ENCODE results near the gene CDH8.
A peak's percentile ranks its signal among the peaks of the same experiment; 100 is the strongest.

The CDH8 gene

GRCh38 chr16:61872778-61873119 is 163.5 kb downstream of the CDH8 start:
- Histone ChIP-seq H3K27me3 (ENCODE audit: insufficient read depth, low read length) (no peaks in the 10 kb centered on the region), H3K4me3 (ENCODE audit: low read depth, low read length) (no peak overlapping the region), H3K79me1 (ENCODE audit: low read length) (no peaks in the 10 kb centered on the region), H3K18ac (ENCODE audit: low read length) (no peak overlapping the region), H3K9me3 (ENCODE audit: insufficient read depth, low read depth, low read length) (no peaks in the 10 kb centered on the region), H2AFZ (ENCODE audit: insufficient read depth, low read length, poor library complexity) (no peak overlapping the region), H3K79me2 (ENCODE audit: control insufficient read depth, insufficient read depth, low read length, poor library complexity) (no peaks in the 10 kb centered on the region), H2BK12ac (ENCODE audit: low read length) (no peak overlapping the region), H3K27ac (ENCODE audit: low read depth, low read length) (no peak overlapping the region), H3K9ac (ENCODE audit: low read length) (no peak overlapping the region), H3K23ac (ENCODE audit: low read length) (no peak overlapping the region), H3K14ac (ENCODE audit: low read length) (no peak overlapping the region), H3K4me1 (ENCODE audit: control insufficient read depth in 1 of 2, insufficient read depth in 2 of 2, low read length in 2 of 2) (no peaks in the 10 kb centered on the region), H3K4me2 (ENCODE audit: low read length) (no peak overlapping the region), H4K91ac (ENCODE audit: low read depth, low read length) (no peak overlapping the region), H2AK5ac (ENCODE audit: low read length) (no peak overlapping the region), H2BK120ac (ENCODE audit: insufficient read depth, low read length, poor library complexity) (no peak overlapping the region), H3K4ac (ENCODE audit: low read depth, low read length) (no peak overlapping the region), H2BK5ac (ENCODE audit: low read depth, low read length, poor library complexity) (no peak overlapping the region), H4K12ac (ENCODE audit: low read depth, low read length) (no peak overlapping the region), H3K36me3 (ENCODE audit: control insufficient read depth in 1 of 2, insufficient read depth in 2 of 2, low read length in 2 of 2) (no peaks in the 10 kb centered on the region), H4K8ac (ENCODE audit: low read depth, low read length) (no peak overlapping the region)
- DNase-seq = no peak

- Histone ChIP-seq H2AK5ac (ENCODE audit: low read length) (no peak overlapping the region), H3K18ac (ENCODE audit: low read length) (no peak overlapping the region), H3K9ac (ENCODE audit: low read length) (no peak overlapping the region), H2AFZ (ENCODE audit: insufficient read depth, low read length, poor library complexity) (no peak overlapping the region), H3K79me1 (ENCODE audit: low read length) (no peaks in the 10 kb centered on the region), H3K79me2 (ENCODE audit: control insufficient read depth, insufficient read depth, low read length, poor library complexity) (no peaks in the 10 kb centered on the region), H3K9me3 (ENCODE audit: insufficient read depth, low read depth, low read length) (no peaks in the 10 kb centered on the region), H3K36me3 (ENCODE audit: control insufficient read depth in 1 of 2, insufficient read depth in 2 of 2, low read length in 2 of 2) (no peaks in the 10 kb centered on the region), H3K23ac (ENCODE audit: low read length) (no peak overlapping the region), H3K4me3 (ENCODE audit: low read depth, low read length) (no peak overlapping the region), H3K4me1 (ENCODE audit: control insufficient read depth in 1 of 2, insufficient read depth in 2 of 2, low read length in 2 of 2) (no peaks in the 10 kb centered on the region), H2BK12ac (ENCODE audit: low read length) (no peak overlapping the region), H4K8ac (ENCODE audit: low read depth, low read length) (no peak overlapping the region), H3K4me2 (ENCODE audit: low read length) (no peak overlapping the region), H4K91ac (ENCODE audit: low read depth, low read length) (no peak overlapping the region), H3K14ac (ENCODE audit: low read length) (no peak overlapping the region), H4K12ac (ENCODE audit: low read depth, low read length) (no peak overlapping the region), H2BK5ac (ENCODE audit: low read depth, low read length, poor library complexity) (no peak overlapping the region), H3K27me3 (ENCODE audit: insufficient read depth, low read length) (no peaks in the 10 kb centered on the region), H3K27ac (ENCODE audit: low read depth, low read length) (no peak overlapping the region), H2BK120ac (ENCODE audit: insufficient read depth, low read length, poor library complexity) (no peak overlapping the region), H3K4ac (ENCODE audit: low read depth, low read length) (no peak overlapping the region)
- no peak for DNase-seq
- no CpG with 5 or more reads among the region's 6 CpGs for WGBS (ENCODE audit: extremely low coverage, insufficient coverage, insufficient read length)
These were observed 164.1 kb downstream of the CDH8 start for GRCh38 chr16:61871837-61872777.

GRCh38 chr16:61862221-61863155 is 173.8 kb downstream of the CDH8 start:
- H3K4ac ChIP-seq (ENCODE audit: low read depth, low read length) = no peak overlapping the region
- no peak overlapping the region for H2BK120ac ChIP-seq (ENCODE audit: insufficient read depth, low read length, poor library complexity)
- no peak overlapping the region for H3K9ac ChIP-seq (ENCODE audit: low read length)
- no peaks in the 10 kb centered on the region for H3K4me1 ChIP-seq (ENCODE audit: control insufficient read depth in 1 of 2, insufficient read depth in 2 of 2, low read length in 2 of 2)
- H2BK12ac ChIP-seq (ENCODE audit: low read length) = no peak overlapping the region
- peaks cover 0 to 2% of the 10 kb centered on the region in 2 experiments for H3K36me3 ChIP-seq (ENCODE audit: control insufficient read depth in 1 of 2, insufficient read depth in 2 of 2, low read length in 2 of 2)
- no peak overlapping the region for H2AFZ ChIP-seq (ENCODE audit: insufficient read depth, low read length, poor library complexity)
- no peaks in the 10 kb centered on the region for H3K27me3 ChIP-seq (ENCODE audit: insufficient read depth, low read length)
- no peaks in the 10 kb centered on the region for H3K79me2 ChIP-seq (ENCODE audit: control insufficient read depth, insufficient read depth, low read length, poor library complexity)
- H4K12ac ChIP-seq (ENCODE audit: low read depth, low read length) = no peak overlapping the region
- H3K23ac ChIP-seq (ENCODE audit: low read length) = no peak overlapping the region
- H3K27ac ChIP-seq (ENCODE audit: low read depth, low read length) = no peak overlapping the region
- H4K91ac ChIP-seq (ENCODE audit: low read depth, low read length) = no peak overlapping the region
- H3K9me3 ChIP-seq (ENCODE audit: insufficient read depth, low read depth, low read length) = no peaks in the 10 kb centered on the region
- H3K79me1 ChIP-seq (ENCODE audit: low read length) = no peaks in the 10 kb centered on the region
- H3K4me3 ChIP-seq (ENCODE audit: low read depth, low read length) = no peak overlapping the region
- no peak overlapping the region for H4K8ac ChIP-seq (ENCODE audit: low read depth, low read length)
- H3K18ac ChIP-seq (ENCODE audit: low read length) = no peak overlapping the region
- no peak for DNase-seq
- H2AK5ac ChIP-seq (ENCODE audit: low read length) = no peak overlapping the region
- H2BK5ac ChIP-seq (ENCODE audit: low read depth, low read length, poor library complexity) = no peak overlapping the region
- WGBS (ENCODE audit: extremely low coverage, insufficient coverage, insufficient read length) = no CpG with 5 or more reads among the region's 6 CpGs
- H3K4me2 ChIP-seq (ENCODE audit: low read length) = no peak overlapping the region
- no peak overlapping the region for H3K14ac ChIP-seq (ENCODE audit: low read length)

GRCh38 chr16:61858988-61859387 is 177.2 kb downstream of the CDH8 start:
- Histone ChIP-seq H3K4ac (ENCODE audit: low read depth, low read length) (no peak overlapping the region), H3K27me3 (ENCODE audit: insufficient read depth, low read length) (no peaks in the 10 kb centered on the region), H3K79me1 (ENCODE audit: low read length) (no peaks in the 10 kb centered on the region), H4K8ac (ENCODE audit: low read depth, low read length) (no peak overlapping the region), H2AFZ (ENCODE audit: insufficient read depth, low read length, poor library complexity) (no peak overlapping the region), H3K36me3 (ENCODE audit: control insufficient read depth in 1 of 2, insufficient read depth in 2 of 2, low read length in 2 of 2) (peaks cover 0 to 2% of the 10 kb centered on the region in 2 experiments), H4K91ac (ENCODE audit: low read depth, low read length) (no peak overlapping the region), H3K9ac (ENCODE audit: low read length) (no peak overlapping the region), H3K9me3 (ENCODE audit: insufficient read depth, low read depth, low read length) (no peaks in the 10 kb centered on the region), H3K23ac (ENCODE audit: low read length) (no peak overlapping the region), H2BK120ac (ENCODE audit: insufficient read depth, low read length, poor library complexity) (no peak overlapping the region), H3K4me2 (ENCODE audit: low read length) (no peak overlapping the region), H3K27ac (ENCODE audit: low read depth, low read length) (no peak overlapping the region), H2BK12ac (ENCODE audit: low read length) (no peak overlapping the region), H2BK5ac (ENCODE audit: low read depth, low read length, poor library complexity) (no peak overlapping the region), H2AK5ac (ENCODE audit: low read length) (no peak overlapping the region), H3K18ac (ENCODE audit: low read length) (no peak overlapping the region), H3K4me3 (ENCODE audit: low read depth, low read length) (no peak overlapping the region), H4K12ac (ENCODE audit: low read depth, low read length) (no peak overlapping the region), H3K14ac (ENCODE audit: low read length) (no peak overlapping the region), H3K4me1 (ENCODE audit: control insufficient read depth in 1 of 2, insufficient read depth in 2 of 2, low read length in 2 of 2) (no peaks in the 10 kb centered on the region), H3K79me2 (ENCODE audit: control insufficient read depth, insufficient read depth, low read length, poor library complexity) (no peaks in the 10 kb centered on the region)
- no CpG with 5 or more reads among the region's 1 CpG for WGBS (ENCODE audit: extremely low coverage, insufficient coverage, insufficient read length)
- peak in 1 of 2 donors; percentile 57 for DNase-seq
